ENCODE results near the gene SGPP2.

GRCh38 chr2:222504191-222504590 lies 79.8 kb downstream of the SGPP2 start:
- TF ChIP-seq CTCF (IDR thresholded peaks at IDR 0.05) (no peak), POLR2A (IDR thresholded peaks at IDR 0.05) (no peak)
